Activated CD4-positive, alpha-beta T cell treated with anti-CD3 and anti-CD28 coated beads for 24 hours (primary cell): ENCODE measurements around the gene ANKRD13C.
"Not testable (repeated sequence)": the region's sequence is repeated elsewhere in the genome, so short reads cannot be mapped to it uniquely, and the experiment has no call there.

ENCODE experiments used
- DNase-seq, 2 donors: peaks; one replicate each; pipeline ENCODE4 v3.0.0-alpha.2; 2020; ENCODE audit warnings: low read depth in 2 of 2

The ANKRD13C gene, protein sequence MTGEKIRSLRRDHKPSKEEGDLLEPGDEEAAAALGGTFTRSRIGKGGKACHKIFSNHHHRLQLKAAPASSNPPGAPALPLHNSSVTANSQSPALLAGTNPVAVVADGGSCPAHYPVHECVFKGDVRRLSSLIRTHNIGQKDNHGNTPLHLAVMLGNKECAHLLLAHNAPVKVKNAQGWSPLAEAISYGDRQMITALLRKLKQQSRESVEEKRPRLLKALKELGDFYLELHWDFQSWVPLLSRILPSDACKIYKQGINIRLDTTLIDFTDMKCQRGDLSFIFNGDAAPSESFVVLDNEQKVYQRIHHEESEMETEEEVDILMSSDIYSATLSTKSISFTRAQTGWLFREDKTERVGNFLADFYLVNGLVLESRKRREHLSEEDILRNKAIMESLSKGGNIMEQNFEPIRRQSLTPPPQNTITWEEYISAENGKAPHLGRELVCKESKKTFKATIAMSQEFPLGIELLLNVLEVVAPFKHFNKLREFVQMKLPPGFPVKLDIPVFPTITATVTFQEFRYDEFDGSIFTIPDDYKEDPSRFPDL

DNA sequence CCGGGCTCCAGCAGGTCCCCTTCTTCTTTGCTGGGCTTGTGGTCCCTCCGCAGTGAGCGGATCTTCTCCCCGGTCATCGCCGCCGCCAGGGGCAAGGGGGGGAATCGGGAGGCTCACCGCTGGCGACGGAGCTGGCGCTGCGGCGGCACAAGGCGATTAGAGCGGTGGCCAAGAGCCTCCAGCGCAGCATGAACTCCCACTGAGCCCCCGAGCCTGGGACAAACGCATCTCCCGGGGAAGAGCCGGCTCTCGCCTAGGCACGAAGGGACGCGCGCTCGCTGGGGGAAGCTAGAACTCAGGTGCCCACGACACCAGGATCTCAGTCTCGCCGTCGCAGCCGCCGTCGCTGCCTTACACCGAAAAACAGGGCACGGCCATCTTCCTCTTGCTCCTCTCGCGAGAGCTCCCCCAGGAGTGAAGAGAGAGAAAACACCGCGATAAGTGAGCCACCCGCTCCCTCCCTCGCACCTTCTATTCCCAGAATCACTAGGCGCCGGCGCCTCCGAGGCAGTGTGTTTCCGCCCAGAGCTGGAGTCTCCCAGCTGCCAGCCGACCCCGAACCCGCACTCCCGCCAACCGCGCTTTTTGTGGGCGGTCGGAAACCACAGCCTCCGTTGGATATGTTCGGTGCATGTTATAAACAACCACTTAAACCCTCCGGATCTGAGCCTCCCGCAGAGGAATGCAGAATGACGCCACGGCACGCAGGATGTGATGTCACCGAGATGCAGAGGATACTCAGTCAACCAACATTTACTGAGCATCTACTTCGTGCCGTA is at the start of gene ANKRD13C:
Gene ANKRD13C, minus strand, starts transcription at position 391 of the 779 bp plus-strand sequence. Its CDS starts 314 bp downstream, at position 77.
- DNase-seq: peak; percentile 73 to 78

DNA sequence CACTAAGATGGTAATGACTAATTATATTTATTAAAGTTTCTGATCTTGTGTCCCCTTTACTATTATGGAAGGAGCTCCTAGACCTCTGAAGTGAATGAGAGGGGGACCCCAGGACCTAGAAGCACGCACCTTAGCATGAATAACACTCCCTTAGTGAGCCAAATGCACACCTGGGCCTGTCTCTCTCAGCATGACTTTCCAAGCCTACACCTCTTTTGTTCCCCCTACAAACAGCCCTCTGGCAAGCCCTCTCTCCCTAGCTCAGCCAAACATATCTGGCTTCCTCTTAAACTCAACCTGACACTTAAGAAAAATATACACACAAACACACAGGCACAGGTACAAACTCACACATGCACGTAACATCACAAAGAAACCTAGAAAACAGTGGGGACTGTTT is 49.2 kb upstream of the ANKRD13C start:
- DNase-seq: no peak

DNA sequence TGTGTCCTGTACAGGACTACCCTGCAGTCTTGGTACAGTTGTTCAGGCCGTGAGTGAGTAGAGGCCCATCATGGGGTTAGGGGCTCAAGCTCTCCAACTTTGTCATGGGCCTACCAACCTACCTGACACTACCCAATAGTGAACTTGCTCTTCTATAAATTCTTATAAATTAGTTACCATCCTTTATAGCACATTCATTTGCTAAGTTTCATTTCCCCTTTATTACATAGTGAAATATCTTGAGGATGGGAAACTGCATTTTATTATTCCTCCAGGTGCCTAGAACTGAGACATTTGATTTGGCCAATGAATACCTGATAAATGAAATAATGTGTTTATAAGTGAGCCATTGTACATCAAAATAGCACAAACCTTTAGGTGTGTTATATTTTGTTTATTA is 47.5 kb upstream of the ANKRD13C start:
- no peak for DNase-seq

DNA sequence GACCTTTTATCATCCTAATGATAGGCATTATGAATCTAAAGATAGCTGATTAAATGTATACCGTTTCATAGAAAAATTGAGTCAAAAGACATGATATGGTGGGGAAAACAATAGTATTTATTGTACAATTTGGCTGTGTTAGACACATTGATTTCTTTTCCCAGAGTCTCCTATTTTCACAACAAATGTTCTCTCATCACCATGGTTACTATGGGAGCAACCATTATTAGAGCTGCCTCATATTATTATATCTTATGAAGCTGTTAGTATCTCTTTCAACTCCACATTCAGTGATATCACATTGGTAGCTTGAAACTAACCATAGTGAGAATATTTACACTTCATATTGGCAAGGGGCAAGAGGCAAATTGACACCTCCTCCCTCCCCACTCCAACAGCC is 45.8 kb upstream of the ANKRD13C start:
- no peak for DNase-seq

DNA sequence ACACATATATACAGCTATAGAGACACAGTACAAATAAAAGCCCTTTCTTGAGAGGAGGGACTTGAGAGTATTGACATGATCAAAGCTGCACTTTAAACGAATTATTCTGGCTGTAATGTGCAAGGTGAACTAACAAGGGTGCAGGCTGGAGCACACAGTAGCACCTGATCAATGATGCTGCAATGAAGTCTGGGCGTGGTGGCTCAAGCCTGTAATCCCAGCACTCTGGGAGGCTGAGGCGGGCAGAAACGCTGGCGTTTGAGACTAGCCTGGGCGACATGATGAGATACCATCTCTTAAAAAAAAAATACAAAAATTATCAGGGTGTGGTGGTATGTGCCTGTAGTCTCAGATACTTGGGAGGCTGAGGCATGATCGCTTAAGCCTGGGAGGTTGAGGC is 42.5 kb upstream of the ANKRD13C start:
- no peak for DNase-seq

DNA sequence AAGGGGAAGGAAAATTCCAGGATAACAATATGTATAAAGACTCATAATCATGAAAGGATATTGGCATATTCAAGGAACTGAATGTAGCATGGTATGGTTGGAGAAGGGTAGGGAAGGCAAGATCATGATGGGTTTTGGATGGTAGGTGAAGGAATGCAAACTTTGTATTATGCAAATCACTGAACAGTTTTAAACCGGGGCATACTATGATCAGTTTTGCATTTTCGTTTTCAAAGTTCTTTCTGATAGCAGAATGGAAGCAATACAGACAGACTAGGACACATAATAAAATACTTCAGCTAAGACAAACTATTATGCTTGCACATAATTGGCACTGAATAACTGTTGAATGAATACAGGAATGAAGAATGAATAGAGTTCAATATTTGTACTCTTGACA is 42.1 kb upstream of the ANKRD13C start:
- no peak for DNase-seq

DNA sequence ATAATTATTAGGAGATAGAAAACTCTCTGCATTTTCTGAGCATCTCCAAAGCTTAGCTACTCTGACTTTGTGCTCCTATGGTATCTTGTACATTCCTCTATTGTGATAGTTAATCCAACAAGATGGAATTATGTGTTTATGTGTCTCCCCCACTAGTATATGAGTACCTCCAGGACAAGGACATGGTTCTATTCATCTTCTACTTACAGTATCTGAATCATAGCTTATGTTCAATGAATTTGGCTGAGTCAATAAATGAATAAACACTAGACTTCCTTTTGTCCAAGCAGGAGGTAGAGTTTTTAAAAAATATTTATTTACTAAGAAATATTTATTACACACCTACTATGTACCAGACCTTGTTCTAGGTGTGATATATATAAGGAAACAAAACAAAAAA is 38.1 kb upstream of the ANKRD13C start:
- DNase-seq: no peak

DNA sequence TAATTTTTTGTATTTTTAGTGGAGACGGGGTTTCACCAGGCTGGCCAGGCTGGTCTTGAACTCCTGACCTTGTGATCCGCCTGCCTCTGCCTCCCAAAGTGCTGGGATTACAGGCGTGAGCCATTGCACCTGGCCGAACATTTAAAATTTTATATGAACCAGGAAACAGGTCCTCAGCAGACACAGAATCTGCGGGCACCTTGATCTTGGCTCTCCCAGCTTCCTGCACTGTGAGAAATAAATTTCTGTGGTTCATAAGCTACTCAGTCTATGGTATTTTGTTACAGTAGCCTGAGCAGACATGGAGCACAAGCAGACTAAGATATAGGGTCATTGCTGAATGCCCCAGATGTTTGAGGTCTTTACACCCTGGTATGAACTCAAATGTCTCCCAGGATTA is 33.0 kb upstream of the ANKRD13C start:
- DNase-seq: no peak

DNA sequence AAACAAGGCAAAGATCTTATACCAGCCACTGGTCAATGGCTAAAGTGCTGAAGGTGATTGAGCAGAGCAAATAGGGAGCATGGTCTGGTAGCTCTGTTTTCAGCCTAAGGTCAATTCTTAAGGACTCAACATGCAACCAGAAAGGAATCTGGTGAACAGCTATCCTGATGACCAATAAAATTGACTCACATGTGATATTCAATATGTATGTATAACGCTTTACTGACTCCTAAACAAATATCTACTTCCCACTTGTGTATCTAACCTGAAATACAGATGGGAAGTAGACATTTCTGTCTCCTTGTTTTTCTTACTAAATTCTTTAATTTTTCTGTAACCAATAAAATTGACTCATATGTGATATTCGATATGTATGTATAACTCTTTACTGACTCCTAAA is 31.6 kb upstream of the ANKRD13C start:
- DNase-seq: no peak

DNA sequence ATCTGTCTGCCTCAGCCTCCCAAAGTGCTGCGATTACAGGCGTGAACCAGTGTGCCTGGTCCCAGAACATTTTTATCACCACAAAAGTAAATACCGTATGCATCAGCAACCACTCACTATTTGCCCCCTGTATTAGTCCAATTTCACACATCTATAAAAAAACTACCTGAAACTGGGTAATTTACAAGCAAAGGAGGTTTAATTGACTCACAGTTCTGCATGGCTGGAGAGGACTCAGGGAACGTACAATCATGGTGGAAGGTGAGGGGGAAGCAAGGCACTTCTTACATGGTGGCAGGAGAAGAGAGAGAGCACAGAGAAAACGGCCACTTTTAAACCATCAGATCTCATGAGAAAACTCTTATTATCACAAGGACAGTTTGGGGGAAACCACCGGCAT is 31.0 kb upstream of the ANKRD13C start:
- no peak for DNase-seq

DNA sequence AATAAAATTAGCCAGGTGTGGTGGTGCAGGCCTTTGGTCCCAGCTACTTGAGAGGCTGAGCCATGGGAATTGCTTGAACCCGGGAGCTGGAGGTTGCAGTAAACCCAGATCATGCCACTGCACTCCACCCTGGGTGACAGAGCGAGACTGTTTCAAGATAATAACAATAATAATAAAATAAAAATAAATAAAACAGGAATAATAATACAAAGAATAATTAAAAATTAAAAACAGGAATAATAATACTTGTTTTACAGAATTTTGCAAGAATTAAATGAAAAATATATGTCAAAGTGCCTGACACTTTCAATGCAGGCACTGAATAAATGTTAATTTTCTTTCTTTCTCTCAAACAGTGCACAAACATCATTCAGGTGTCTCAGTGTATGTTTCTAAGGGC is 30.0 kb upstream of the ANKRD13C start:
- DNase-seq: no peak

DNA sequence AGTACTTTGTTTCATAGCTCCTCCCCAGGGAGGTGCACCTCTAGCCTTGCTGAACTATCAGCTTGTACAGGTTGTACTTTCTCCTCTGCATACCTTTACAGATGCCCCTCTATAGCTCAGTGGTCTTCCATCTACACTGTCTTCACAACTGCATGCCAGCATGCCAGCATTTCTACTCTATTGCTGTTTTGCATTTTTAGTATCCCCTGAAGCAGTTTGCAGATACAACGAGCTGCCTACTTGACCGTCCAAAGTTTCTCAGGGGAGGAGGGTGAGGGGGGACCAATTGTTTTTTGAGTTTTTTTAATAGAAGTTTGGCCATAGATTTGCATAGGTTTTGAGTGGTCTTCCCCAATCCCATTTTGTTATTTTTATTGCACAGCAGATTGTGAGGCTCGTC is 29.0 kb upstream of the ANKRD13C start:
- no peak for DNase-seq

DNA sequence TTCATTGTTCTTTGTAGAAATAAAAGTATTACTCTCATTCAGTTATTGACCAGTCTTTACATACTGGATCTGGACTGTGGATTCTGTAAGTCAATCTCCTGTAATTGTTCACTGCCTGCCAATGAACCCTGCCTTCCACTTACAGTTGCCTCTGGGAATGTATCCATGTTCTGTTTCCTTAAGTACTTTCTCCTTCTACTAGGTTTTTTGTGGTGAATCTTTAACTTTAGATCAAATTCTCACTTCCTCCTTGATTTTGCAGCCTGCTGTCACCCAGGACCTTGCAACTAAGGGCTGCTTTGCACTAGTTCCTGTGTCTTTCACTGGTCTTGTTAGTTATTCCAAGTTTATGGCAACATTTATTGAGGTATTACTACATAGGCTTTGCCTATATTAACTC is 28.2 kb upstream of the ANKRD13C start:
- no peak for DNase-seq

DNA sequence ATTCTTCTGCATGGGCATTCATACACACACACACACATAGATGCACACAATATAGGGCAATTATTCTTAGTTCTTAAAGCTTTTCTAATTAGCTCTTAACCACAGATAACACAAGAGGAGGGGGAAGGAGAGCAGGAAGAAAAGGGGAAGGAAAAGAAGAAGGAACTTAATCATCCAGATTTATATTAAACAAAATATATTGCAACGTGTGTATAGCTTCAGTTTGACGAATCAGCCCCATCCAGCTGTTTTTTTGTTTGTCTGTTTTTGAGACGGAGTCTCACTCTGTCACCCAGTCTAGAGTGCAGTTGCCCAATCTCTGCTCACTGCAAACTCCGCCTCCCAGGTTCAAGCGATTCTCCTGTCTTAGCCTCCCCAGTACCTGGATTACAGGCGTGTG is 21.7 kb upstream of the ANKRD13C start:
- no peak for DNase-seq

DNA sequence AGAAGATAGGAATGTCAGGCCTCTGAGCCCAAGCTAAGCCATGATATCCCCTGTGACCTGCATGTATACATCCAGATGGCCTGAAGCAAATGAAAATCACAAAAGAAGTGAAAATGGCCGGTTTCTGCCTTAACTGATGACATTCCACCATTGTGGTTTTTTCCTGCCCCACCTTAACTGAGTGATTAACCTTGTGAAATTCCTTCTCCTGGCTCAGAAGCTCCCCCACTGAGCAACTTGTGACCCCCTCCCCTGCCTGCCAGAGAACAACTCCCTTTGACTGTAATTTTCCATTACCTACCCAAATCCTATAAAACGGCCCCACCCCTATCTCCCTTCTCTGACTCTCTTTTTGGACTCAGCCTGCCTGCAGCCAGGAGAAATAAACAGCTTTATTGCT is 19.1 kb upstream of the ANKRD13C start:
- DNase-seq: not testable (repeated sequence)

DNA sequence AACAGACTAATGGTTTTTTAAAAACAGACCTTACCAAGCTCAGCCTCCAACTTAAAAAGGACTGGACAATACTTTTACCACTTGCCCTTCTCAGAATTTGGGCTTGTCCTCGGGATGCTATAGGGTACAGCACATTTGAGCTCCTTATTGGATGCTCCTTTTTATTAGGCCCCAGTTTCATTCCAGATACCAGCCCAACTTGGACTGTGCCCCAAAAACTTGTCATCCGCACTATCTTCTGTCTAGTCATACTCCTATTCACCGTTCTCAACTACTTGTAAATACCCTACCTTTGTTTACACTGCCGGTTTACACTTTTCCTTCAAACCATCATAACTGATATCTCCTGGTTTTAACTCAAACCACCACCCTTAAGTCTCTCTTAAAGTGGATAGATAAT is 17.9 kb upstream of the ANKRD13C start:
- DNase-seq: no peak

DNA sequence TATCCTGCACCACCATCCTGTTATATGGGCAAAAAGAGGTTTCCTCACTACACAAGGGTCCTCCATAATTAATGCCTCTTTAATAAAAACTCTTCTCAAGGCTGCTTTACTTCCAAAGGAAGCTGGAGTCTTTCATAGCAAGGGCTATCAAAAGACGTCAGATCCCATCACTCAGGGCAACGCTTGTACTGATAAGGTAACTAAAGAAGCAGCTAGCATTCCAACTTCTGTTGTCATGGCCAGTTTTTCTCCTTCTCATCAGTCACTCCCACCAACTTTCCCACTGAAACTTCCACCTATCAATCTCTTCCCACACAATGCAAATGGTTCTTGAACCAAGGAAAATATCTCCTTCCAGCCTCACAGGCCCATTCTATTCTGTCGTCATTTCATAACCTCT is 17.1 kb upstream of the ANKRD13C start:
- not testable (repeated sequence) for DNase-seq

DNA sequence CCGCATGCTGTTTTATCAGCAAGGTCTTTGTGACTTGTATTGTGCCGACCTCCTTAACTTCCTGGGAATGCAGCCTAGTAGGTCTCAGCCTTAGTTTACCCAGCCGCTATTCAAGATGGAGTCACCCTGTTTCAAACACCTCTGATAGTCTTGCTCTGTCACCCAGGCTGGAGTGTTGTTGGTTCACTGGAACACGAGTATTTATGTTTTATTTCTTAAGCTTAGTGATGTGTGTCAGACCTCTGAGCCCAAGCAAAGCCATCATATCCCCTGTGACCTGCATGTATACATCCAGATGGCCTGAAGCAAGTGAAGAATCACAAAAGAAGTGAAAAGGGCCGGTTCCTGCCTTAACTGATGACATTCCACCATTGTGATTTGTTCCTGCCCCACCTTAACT is 12.9 kb upstream of the ANKRD13C start:
- DNase-seq: not testable (repeated sequence)

DNA sequence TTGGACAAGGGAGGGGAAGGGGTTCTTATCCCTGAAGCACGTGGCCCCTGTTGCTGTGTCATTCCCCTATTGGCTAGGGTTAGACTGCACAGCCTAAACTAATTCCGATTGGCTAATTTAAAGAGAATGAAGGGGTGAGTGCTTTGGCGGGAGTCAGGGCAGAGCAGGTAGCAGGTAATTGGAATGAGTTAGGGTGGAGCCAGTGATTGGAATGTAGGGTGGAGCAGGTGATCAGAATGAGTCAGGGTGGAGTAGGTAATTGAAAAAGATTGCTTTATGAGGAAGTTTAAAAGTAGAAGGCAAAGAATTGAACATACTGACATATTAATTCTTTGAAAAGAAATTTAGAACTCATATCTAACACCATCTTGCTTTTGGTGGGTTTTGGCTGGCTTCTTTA is 12.5 kb upstream of the ANKRD13C start:
- not testable (repeated sequence) for DNase-seq

DNA sequence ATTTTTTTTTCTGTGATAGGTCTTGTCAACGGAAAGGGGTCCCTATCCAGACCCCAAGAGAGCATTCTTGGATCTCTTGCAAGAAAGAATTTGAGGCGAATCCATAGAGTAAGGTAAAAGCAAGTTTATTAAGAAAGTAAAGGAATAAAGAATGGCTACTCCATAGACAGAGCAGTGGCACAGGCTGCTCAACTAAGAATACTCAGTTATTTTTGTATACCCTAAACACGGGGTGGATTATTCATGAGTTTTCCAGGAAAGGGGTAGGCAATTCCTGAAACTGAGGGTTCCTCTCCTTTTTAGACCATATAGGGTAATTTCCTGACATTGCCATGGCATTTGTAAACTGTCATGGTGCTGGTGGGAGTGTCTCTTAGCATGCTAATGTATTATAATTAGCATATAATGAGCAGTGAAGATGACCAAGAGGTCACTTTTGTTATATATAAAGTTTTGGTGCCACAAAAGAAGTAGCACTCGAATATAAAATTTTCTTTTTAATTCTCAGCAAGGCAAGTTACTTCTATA is 12.0 kb upstream of the ANKRD13C start:
- DNase-seq: not testable (repeated sequence)

DNA sequence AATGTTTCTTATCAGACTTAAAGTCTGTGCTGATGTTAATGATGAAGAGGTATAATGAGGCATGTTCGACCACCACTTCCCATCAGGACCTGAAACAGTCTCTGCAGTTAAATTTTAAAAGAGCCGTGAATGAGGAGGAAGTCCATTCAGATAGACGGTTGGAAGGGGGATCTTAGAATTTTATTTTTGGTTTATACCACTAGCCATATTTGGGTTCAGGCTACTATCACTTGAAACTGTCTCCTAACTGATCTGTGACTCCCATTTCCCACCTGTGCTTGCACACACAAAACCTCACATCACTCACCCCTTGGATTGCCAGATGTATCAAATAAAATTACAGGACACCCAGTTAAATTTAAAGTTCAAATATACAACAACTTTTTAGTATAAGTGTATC is 9.9 kb upstream of the ANKRD13C start:
- no peak for DNase-seq

DNA sequence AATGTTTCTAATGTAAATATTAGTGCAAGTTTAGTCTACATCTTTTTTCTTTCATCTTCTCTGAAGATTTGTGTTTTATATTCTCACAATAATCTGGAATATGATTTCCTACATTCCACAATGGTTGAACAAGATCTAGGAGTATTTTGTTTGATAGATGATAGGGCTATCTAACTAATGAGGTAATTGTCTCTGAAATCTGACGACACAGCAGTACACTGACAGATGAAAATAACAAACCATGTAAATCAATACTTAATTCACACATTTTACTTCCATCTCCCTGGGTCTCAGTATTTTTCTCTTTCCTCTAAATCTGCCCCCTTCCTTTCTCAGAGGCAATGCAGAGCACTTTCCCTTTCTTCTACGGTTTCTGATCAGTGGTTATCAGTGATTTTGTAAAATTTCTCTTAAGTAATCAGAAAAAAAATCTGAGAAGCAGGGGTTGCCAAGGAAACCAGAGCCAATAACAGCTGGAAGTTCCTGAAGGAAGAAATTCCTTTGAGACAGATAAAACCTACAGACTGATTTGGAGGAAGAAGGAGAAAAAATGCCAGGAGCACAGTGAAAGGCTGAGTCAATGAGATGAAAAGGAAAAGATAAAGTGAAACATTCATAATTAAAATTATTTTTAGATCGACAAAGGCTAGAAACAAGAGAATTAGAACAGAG is 7.3 kb upstream of the ANKRD13C start:
- no peak for DNase-seq
